Thyroid gland (tissue), 4 donors: ENCODE results near the gene SH3RF3.

Experiments used
- CTCF ChIP-seq, 6 experiments: fragments of 200-600 bp in 3 of 6; fragments of 450-650 bp in 3 of 6; sonication (generic) in 3 of 6; IDR thresholded peaks; one replicate each; pipeline ENCODE4 v1.5.1; 2016 to 2019; ENCODE audit warnings: antibody characterized with exemption in 6 of 6, mild to moderate bottlenecking in 2 of 6, inconsistent platforms in 1 of 6, moderate library complexity in 1 of 6
- POLR2A ChIP-seq, 2 donors: fragments of 450-650 bp; IDR thresholded peaks; one replicate each; pipeline ENCODE4 v1.6.1; 2017; ENCODE audit warnings: antibody characterized with exemption in 2 of 2, mild to moderate bottlenecking in 2 of 2, moderate library complexity in 1 of 2

- TF ChIP-seq CTCF (IDR thresholded peaks at IDR 0.05) (no peak), POLR2A (IDR thresholded peaks at IDR 0.05) (no peak)
Observed at GRCh38 chr2:109453371-109453995, 324.5 kb downstream of the SH3RF3 start.
